GM10266 (cell line): ENCODE results near the gene EXOC3.
A peak's percentile ranks its signal among the peaks of the same experiment; 100 is the strongest.
"Not testable (repeated sequence)": the region's sequence is repeated elsewhere in the genome, so short reads cannot be mapped to it uniquely, and the experiment has no call there.

ENCODE experiments used
- DNase-seq: peaks from one replicate; pipeline ENCODE4 v3.0.0; 2012; ENCODE audit errors: extremely low spot score
- TF ChIP-seq, protein P1 (sequence below): IDR thresholded peaks from 2 replicates; pipeline ENCODE4 v1.5.1; 2012; ENCODE audit warnings: mild to moderate bottlenecking, low read depth; ENCODE audit not compliant: control insufficient read depth, insufficient read depth; ENCODE audit errors: missing control alignments

EXOC3 gene

DNA sequence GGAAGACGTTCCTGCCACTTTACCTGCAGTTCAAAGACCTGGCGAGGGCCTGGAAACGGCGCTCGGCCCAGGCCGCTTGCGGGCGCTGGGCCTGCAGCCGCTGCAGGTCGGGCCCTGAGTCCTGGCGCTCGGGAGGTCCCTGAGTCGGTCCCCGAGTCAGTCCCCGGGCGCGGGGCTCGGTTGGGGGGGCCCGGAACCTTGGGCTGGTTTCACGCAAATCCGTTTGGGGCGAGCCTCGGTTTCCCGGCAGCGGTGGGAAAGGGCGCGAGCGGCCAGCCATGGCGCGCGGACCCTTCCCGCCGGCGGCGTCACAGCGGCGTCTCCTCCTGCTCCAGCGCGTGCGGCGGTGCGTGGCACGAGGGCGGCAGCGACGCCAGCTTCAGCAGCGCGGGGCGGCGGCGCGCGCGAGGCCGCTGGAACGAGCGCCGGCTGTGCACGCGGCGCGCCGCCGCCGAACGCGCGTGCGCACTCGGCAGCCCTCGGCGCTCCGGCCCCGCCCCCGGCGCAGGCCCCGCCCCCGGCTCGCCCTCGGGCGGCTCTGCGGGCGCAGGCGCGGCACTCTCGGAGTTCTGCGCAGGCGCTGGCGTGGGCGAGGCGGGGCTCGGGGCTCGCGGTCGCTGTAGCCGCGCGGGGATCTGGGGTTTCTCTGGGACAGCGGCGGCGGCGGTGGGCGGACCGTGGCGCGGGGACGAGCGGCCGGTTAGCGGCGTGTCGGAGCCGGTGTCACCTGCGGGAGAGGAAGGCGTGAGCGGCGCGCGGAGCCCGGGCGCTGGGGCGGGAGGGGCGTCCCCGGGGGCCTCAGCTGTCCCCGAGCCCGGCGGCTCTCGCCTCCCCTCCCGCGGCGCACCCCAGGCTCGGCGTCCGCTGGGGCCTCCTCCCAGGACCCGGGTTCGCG lies 29.9 kb downstream of the EXOC3 start:
- TF ChIP-seq, protein P1, sequence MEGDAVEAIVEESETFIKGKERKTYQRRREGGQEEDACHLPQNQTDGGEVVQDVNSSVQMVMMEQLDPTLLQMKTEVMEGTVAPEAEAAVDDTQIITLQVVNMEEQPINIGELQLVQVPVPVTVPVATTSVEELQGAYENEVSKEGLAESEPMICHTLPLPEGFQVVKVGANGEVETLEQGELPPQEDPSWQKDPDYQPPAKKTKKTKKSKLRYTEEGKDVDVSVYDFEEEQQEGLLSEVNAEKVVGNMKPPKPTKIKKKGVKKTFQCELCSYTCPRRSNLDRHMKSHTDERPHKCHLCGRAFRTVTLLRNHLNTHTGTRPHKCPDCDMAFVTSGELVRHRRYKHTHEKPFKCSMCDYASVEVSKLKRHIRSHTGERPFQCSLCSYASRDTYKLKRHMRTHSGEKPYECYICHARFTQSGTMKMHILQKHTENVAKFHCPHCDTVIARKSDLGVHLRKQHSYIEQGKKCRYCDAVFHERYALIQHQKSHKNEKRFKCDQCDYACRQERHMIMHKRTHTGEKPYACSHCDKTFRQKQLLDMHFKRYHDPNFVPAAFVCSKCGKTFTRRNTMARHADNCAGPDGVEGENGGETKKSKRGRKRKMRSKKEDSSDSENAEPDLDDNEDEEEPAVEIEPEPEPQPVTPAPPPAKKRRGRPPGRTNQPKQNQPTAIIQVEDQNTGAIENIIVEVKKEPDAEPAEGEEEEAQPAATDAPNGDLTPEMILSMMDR: no peak

DNA sequence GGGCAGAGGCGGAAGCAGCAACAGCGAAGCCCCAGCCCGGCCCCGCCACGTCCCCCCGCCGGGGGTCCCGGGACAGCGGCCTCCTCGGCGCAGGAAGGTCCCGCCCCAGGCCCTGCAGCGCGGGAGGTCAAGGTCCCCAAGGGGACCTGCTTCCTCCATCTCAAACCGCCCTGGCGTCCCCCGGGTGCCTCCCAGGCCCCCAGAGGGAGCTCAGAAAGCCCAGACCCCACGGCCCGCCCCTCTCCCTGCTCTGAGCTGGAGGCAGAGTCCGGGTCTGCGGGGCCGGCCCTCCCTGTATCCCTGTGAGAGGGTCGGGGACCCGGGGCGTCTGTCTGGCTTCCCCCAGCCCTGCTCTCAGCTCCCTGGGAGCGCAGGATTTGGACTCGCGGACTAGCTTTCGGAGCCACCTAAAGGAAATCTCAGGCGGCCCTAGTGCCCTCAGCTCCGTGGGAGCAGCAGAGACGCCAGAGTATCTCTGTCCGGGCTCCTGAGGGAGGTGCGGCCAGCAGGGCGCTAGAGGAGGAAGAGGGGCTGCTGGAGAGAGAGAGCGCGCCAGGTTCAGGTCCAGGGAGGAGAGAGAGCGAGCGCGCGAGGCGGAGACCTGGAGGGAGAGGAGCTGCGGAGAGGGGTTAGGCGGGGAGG lies 30.7 kb downstream of the EXOC3 start:
- DNase-seq: peak; percentile 75
- TF ChIP-seq, protein P1: no peak

More for the DNA sequence above, 29.9 kb downstream of the EXOC3 start:
- DNase-seq: peak; percentile 100

DNA sequence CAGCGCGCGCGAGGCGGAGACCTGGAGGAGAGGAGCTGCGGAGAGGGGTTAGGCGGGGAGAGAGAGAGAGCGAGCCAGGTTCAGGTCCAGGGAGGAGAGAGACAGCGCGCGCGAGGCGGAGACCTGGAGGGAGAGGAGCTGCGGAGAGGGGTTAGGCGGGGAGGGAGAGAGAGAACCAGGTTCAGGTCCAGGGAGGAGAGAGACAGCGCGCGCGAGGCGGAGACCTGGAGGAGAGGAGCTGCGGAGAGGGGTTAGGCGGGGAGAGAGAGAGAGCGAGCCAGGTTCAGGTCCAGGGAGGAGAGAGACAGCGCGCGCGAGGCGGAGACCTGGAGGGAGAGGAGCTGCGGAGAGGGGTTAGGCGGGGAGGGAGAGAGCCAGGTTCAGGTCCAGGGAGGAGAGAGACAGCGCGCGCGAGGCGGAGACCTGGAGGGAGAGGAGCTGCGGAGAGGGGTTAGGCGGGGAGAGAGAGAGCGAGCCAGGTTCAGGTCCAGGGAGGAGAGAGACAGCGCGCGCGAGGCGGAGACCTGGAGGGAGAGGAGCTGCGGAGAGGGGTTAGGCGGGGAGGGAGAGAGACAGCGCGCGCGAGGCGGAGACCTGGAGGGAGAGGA lies 31.4 kb downstream of the EXOC3 start:
- DNase-seq: not testable (repeated sequence)

DNA sequence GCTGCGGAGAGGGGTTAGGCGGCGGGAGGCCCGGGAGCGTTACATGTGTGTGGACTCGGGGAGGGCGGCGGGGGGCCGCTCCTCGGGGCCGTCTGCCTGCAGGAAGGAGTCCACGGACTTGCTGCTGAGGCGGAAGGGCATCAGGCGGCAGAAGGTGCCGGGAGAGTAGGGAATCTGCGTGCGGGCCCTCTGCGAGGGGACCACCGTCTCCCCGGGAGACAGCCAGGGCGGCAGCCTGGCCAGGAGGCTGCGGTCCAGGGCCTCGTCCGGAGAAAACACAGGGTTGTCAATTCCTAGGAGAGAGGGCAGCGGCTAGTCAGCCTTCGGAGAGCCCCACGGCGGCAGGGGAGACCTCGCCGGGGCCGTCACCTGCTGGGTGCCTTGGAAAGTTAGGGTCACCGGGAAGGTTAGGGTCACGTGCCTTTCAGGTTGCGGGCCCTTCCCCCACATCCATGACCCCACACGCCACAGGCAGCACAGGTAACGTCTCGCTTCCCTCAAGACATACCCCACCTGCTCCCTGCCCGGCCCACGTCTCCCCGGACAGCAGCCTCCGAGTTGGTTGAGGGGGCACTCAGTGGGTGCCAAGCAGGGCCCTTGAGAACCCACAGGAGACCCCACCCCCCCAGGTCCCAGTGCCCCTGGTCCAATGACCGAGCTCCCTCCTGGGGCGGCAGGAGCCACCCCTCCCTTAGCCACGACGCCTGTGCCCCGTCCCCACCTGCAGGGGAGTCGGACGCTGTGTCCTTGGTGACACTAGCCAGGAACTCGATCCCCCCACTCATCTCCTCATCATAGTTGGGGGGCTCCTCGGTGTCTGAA lies 32.1 kb downstream of the EXOC3 start:
- TF ChIP-seq, protein P1: no peak
- DNase-seq: no peak

DNA sequence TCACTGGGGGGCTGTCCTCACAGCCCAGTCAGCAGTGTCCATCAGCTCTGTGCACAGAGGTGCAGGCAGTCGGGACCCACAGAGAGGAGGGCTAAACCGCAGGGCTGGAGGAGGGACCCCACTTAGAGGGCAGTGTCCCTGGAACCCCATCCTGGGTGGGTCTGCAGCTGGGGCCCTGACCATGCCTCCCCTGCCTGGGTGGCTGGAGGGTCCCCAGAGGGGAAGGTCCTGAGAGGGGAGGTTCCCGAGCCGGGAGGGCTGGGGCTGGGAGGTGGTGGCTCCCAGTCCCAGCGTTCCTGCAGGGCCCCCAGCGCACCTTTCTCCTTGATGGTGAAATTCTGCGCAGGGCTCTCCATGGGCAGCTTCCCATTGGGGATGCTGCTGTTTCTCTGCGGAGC lies 32.7 kb downstream of the EXOC3 start:
- no peak for DNase-seq
- TF ChIP-seq, protein P1: no peak

DNA sequence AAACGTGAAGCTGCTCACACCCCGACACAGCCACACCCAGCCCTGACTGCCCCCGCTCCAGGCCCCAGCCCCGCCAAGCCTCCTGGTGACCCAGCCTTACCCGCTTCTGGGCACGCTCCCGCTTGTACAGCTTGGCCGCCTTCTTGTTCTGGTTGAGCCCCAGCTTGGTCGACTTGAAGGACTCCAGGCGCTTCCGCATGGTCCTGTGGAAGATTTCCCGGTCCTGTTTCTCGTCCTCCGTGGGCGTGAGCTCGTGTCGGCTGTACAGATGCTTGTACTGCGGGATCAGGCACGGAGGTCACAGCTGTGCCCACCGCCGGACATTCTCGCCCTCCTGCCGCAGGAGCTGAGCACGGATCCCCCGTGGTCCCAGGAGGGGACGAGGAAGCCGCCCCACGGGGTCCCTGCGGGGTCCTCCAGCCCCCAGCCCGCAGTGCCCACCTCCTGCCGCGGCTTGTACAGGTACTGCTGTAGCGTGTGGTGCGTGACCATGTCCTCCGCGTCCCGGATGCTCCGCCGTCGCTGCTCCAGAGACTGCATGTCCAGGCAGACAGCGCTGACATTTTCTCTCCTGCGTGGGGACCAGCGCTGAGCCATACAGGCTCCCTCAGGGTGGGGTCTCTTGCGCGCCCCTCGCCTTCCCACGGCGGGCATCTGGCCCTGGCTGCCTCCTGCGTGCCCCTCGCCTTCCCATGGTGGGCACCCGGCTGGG lies 33.3 kb downstream of the EXOC3 start:
- TF ChIP-seq, protein P1: no peak
- DNase-seq: no peak

DNA sequence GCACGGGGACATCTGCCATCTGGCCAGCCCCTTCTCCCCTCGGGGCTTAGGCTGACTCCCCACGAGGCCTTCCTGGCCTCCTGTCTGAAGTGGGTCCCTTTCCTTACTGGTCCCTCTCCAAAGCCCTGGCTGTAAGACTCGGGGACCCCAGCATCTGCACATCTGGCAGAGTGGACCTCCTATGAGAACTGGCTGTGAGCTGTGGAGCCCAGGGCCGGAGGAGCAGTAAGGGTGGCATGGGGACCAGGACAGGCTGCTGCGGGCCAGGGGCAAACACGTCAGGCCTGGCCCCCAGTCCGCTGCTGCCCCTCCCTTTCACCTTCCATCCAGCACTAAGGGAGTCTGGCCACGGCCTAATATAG lies 33.8 kb downstream of the EXOC3 start:
- TF ChIP-seq, protein P1: no peak
- DNase-seq: no peak
